ENCODE results near the gene HGFAC.
"Not testable (repeated sequence)": the region's sequence is repeated elsewhere in the genome, so short reads cannot be mapped to it uniquely, and the experiment has no call there.

Gene HGFAC

DNA sequence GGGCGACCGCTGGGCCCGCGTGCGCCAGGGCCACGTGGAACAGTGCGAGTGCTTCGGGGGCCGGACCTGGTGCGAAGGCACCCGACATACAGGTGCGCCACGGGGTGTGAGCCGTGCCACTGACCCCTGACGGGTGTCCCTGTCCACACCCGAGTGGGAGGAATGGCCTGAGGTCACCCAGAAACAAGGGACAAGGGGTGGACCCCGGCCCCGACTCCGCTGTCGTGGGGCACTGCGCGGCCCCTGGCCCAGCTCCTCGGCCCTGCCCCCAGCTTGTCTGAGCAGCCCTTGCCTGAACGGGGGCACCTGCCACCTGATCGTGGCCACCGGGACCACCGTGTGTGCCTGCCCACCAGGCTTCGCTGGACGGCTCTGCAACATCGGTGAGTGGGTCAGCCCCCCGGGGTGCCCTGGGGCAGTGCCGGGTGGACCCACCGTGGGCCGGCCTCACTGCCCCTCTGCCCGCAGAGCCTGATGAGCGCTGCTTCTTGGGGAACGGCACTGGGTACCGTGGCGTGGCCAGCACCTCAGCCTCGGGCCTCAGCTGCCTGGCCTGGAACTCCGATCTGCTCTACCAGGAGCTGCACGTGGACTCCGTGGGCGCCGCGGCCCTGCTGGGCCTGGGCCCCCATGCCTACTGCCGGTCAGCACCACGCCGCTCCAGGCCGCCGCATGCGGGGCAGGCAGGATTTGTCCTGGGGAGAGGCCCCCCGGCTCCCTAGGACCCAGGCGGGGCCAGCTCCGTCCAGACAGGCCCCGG is 2.8 kb downstream of the HGFAC start:
- no peak for DNase-seq

DNA sequence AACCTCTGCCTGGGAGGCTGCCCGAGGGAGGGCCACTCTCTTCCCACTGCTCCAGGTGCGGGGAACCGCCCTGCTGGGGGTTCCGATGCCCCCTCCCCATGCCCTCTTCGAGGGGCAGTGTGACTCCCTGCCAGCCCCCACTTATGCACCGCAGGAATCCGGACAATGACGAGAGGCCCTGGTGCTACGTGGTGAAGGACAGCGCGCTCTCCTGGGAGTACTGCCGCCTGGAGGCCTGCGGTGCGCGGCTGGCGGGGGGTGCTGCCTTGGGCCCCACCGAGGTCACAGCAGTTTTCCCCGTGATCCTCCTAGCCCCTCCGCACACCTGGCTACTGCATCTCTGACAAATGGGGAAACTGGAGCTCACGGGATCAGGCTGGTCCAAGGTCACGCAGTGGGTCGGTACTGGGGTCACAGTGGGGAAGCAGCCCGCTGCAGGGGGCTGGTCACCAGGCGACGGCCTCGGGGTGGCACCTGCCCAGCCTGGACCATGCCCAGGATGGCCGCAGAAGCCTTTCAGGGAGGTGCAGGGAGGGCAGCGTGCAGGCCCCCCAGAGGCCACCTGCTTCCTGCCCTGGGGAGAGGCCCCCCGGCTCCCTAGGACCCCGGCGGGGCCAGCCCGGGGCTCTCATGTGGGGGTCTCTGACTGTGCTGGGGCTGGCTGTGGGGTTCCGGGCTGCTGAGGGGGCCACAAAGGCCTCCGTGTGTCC is 3.5 kb downstream of the HGFAC start:
- no peak for DNase-seq

DNA sequence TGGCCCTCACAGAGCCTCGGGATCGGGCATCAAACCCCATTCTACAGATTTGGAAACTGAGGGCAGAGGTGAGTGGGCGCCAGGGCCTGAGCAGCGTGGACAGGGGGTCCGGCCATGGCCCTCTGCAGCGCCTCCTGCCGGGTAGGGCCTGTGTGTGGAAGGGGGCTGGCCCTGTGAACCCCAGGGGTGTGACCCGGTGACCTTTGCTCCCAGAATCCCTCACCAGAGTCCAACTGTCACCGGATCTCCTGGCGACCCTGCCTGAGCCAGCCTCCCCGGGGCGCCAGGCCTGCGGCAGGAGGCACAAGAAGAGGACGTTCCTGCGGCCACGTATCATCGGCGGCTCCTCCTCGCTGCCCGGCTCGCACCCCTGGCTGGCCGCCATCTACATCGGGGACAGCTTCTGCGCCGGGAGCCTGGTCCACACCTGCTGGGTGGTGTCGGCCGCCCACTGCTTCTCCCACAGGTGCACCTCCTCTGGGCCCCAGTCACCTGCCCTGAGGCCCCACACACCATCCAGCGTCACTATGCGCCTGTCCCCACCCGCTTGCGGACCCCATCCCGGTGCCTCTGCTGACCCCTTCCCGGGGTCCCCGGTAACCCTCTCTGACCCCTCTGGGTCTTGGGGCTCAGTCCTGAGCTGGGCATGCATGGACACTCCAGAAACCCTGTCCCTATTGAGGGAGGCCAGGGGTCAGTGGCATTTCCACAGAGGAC is 4.2 kb downstream of the HGFAC start:
- no peak for DNase-seq

DNA sequence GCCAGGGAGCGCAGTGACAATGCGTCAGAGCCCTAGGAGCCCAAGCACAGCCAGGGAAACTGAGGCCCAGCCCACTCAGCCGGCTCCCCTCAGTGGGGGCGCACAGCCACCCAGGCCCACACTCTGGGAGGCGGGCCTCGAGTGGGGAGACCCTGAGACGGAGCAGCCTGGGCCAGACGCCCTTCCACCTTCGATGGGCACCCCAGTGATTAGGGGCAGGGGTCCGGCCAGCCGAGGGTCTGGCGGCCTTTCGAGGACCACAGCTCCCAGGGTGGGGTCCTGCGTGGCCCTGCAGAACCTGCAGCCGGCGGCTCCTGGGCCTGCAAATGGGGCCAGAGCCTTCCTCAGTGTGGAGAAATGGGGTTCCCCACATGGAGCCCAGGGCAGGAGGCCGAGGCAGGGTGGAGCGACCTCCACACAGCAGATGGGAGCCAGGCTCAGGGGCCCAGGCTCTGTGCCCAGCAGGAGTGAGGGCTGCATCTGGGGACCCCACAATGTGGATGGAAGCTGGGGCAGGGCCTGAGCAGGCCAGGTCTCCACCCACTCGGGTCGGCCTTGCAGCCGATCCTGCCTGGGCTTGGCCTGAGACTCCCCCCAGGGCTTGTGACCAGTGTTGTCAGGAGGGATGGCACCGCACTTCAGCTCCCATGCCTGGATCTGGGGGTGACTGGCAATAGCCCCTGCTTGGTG is 5.0 kb downstream of the HGFAC start:
- no peak for DNase-seq

DNA sequence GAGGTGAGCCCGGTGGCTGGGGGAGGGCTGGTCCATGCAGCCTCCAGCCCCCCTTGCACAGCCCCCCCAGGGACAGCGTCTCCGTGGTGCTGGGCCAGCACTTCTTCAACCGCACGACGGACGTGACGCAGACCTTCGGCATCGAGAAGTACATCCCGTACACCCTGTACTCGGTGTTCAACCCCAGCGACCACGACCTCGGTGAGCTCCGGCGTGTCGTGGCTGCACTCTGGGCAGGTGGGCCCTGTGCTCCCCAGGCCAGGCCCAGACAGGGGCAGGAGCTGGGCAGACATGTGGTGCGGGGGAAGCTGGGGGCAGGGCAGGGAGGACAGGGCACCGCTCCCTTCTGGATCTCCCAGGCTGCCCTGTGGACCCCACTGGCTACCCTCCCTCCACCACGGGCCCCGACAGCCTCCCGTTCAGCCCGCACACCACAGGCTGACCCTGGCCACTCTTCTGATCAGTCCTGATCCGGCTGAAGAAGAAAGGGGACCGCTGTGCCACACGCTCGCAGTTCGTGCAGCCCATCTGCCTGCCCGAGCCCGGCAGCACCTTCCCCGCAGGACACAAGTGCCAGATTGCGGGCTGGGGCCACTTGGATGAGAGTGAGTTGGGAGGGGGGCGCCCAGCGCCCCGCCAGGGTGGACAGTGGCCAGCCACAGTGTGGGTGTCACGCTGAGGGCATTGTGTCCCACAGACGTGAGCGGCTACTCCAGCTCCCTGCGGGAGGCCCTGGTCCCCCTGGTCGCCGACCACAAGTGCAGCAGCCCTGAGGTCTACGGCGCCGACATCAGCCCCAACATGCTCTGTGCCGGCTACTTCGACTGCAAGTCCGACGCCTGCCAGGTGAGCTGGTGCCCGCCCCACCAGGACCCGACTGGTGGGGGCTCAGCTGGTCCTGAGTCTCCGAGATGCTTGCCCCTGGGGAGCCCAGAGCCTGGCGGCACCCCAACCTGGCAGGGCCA is 5.9 kb downstream of the HGFAC start:
- DNase-seq = no peak

DNA sequence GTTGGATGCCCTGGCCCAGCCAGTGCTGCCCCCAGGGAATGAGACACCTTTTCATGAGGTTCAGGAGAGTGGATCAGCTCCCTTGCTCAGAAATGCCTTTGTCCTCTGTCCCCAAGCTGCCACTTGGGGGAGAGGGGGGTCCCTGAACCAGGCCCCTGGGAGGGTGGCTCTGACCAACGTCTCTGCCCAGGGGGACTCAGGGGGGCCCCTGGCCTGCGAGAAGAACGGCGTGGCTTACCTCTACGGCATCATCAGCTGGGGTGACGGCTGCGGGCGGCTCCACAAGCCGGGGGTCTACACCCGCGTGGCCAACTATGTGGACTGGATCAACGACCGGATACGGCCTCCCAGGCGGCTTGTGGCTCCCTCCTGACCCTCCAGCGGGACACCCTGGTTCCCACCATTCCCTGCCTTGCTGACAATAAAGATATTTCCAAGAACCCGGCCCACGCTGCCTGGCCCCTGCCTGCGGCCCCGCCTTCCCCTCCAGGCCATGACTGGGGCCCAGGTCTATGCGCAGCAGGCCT is 7.3 kb downstream of the HGFAC start:
- no peak for DNase-seq

DNA sequence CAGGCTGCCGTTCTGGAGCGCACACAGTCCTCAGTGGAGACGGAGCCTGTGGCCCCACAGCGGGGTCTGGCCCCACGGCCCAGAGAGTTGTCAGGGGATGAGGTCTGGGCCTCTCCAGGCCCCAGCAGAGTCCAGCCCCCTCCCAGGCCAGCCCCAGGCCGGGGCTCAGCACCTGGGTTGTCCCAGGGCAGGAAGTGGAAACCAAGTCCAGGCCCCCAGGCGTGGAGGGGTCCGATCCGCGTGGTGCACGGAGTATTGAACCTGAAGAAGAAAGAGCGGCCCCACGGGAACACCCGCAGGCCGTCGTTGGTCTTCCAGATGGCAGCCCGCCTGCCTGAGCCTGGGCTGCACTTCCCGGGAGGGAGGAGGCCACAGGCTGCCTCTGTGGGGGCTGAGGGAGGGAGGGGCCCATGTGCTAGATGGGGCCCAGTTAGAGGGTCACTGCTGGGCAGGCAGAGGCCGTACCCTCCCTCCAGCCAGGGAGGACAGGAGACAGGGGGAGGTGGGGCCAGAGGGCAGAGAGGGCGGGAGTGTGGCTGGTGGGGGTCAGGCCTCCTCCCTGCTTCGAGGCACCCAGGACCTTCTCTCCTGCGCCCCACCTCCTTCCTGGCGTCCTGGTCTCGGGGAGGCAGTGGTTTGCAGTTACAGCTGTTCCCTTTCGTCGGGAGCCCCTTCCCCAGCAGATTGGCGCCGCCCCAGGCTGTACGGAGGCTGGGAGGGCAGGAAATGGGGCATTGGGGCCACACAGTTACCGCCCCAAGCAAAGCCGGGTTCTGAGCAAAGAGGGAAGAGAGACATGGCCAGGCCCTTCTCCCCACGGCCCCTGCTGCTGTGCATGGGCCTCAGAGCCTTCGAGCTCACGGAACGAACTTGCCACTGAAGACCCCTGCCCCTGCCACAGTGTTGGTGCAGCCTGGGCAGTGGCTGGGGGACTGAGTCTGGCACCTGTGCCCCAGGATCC is 8.1 kb downstream of the HGFAC start:
- no peak for DNase-seq

DNA sequence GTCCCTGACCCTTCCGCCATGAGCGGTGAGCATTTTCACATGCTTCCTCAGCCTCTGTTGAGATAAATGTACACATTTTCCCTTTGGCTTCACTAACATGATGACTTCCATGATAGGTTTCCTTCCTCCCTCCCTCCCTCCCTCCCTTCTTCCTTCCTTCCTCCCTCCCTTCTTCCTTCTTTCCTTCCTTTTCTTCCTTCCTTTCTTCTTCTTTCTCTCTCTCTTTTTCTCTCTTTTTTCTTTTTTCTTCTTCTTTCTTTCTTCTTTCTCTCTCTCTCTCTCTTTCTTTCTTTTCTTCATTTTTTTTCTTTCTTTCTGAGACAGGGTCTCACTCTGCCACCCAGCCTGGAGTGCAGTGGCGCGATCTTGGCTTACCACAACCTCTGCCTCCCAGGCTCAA is 8.9 kb downstream of the HGFAC start:
- DNase-seq = no peak

DNA sequence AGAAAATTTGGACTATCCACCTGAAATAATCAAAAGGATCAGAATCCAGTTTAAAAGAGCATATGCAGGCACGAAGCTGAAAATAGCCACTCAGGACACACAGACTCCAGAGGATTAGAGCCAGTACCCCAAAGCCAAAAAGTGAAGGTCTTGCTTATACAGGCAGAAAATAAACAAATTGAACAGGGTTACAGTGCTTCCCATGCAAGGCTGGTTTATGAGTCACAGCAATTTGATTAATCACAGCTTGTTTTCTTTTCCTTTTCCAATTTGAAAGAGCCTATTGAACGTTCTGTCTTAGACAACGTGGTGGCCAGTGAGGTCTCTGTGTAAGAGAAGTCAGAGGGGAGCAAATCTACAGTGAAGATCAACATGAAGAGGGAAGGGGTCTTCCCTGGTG is 10.2 kb downstream of the HGFAC start:
- no peak for DNase-seq

DNA sequence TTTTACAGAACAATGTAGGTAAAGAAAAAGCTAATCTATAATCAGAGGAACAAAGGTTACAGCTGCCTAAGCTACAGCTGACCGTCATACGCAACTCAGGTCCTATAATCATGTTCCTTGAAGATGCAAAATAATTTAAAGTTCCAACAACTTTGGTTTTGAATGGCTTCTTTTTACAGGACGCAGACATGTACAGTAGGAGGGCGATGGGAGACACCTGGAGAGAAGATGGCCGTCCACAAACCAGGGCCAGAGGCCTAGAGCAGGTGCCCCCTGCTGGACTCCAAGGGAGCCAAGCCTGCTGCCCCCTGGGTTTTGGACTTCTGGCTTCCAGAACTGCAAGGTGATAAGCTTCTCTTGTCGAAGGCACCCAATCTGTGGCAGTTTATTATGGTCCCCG is 10.6 kb downstream of the HGFAC start:
- no peak for DNase-seq

DNA sequence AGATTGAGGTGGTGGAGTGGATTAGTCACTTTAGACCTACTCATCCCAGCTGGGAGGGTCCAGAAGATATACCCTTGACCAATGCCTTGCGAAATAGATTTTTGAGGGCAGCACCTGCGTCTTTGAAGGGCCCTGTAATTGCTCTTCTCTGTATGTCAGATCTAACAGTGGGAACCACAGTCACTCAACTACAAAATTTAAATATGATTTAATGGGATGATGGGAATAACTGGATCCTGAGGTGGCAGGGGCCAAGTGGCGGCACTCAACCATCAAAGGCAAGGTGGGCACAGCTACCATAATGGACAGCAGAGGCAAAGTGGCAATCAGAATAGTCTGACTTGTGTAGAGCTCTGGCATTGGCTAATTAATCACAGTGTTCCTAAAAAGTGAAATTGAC is 13.8 kb downstream of the HGFAC start:
- not testable (repeated sequence) for DNase-seq

DNA sequence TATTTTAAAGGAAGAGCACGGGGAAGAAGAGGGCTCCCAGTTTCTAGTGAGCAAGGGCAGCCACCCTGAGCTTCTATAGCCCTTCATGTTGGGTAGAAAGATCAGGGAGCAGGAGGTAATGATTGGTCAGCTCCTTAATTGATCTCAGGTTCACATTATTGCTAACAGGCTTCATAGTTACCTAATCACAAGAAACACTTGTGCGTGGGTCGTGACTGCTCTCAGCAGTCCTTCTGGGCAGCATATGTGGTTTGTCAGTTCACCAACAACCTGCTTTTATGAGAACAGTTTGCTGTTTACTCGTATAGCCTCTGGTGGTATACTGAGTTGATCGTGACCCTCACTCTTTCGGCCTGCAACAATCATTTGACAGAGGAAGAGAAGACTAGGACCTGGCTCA is 16.6 kb downstream of the HGFAC start:
- no peak for DNase-seq

DNA sequence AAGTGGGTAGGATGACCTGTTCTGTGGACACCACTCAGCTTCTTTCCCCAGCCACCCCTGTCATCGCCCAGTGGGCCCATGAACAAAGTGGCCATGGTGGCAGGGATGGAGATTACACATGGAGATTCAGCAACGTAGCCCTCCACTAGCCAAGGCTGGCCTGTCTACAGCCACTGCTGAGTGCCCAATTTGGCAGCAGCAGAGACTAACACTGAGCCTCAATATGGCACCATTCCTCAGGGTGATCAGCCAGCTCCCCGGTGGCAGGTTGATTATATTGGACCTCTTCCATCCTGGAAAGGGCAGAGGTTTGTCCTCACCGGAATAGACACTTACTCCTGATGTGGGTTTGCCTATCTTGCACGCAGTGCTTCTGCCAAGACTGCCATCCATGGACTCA is 17.4 kb downstream of the HGFAC start:
- not testable (repeated sequence) for DNase-seq

DNA sequence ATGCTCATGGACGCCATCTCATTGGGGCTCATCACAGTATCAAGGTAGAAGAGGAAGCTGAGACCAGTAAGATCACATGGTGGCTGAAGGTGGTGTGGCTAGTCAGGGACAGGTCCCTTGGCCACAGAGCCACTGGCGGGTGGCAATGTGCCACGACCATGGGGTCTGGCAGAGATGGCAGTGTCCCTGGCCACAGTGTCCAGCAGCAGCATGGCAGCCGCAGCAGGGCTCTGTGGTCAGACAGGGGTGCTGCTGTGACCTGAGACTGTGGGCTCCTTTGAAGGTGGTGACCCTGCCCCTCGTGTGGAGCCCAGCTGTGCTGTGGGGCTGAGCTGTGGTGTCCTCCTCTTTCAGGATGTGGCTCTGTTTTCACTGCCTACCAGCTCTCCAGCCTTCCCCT is 19.2 kb downstream of the HGFAC start:
- no peak for DNase-seq

DNA sequence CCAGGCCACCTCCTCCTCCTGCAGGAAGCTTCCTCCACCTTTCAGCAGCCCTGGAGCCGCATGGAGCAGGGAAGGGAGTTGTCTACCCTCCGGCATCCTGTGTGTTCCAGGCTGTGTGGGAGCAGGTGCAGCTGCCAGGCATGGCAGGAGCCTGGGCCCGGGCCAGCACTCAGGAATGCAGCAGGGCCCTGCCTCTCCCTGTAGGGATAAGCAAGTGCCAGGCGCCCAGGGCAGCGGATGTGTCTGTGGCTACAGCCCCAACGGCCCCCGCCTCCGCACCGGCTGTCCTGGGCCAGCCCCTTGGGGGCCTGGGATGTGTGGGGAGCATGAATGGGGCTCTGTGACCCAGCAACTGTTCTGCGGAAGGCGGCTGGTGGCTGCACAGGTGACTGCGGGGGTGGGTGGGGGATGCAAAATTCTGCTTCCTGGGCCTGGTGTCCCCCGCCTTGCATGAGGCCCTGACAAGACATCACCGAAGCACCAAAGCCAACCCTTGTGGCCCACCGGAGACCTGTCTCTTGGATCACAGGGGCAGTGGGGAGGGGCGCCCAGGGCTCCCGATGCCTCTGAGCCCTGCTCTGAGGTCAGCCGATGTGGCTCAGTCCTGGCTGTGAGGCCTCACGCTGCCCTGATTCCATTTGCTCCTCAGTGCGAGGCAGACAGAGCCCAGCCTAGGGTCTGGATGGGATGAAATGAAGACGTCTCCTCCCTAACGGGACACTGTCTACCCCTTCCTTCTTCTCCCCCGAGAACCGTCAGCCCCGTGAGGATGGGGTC is 19.9 kb downstream of the HGFAC start:
- DNase-seq = no peak

DNA sequence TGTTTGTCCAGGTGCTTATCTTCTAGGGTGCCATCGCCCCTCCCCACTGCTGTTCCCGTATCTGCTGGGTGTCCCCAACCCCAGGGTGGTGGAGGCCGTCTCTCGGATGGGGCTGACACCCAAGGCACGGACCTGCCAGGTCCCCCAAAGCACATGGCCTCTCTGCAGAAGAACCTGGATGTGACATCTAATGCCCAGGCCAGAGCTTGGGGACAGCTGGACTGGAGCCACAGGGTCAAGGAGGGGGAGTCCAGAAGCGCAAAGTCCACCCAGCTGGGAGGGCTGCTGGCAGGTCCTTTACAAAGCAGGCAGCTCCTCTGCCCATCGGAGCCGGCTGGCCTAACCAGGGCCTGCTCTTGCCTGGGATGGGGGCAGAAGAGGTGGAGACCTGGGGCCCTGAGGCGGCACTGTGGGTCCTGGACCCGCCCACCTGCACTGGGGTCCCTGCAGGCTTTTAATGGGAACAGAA is 20.6 kb downstream of the HGFAC start:
- no peak for DNase-seq

DNA sequence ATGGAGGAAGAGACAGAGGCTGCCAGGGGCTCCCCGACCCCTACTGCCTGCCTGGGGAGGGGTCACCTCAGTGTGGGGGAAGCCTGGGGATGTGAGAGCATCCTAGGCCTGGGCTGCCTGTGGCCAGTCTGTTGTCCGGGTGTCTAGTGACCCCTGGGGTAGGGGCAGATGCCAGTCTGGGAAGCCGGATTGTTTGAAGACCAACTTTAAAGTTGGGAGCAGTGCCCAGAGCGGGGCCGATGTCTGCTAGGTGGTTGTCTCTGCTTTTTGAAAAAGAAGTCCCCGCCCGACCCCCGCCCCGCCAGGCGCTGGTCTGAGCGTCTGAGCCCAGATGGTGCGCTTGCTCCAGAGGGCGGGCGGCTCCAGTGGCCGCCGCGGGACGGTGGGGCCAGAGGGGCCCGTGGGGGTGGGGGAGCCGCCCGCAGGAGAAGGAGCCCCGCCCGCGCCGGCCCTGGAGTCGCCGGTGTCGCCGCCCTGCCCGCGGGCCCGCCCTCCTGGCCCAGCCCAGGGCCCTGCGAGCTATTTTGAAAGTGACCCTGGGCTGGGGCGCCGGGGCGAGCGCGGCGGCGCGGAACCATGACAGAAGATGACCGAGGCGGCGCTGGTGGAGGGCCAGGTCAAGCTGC is 21.1 kb downstream of the HGFAC start, which contains the start of gene DOK7:
Gene DOK7, plus strand, starts transcription at position 517 of the 626 bp plus-strand sequence. Its CDS starts 70 bp downstream, at position 587.
- no peak for DNase-seq

DNA sequence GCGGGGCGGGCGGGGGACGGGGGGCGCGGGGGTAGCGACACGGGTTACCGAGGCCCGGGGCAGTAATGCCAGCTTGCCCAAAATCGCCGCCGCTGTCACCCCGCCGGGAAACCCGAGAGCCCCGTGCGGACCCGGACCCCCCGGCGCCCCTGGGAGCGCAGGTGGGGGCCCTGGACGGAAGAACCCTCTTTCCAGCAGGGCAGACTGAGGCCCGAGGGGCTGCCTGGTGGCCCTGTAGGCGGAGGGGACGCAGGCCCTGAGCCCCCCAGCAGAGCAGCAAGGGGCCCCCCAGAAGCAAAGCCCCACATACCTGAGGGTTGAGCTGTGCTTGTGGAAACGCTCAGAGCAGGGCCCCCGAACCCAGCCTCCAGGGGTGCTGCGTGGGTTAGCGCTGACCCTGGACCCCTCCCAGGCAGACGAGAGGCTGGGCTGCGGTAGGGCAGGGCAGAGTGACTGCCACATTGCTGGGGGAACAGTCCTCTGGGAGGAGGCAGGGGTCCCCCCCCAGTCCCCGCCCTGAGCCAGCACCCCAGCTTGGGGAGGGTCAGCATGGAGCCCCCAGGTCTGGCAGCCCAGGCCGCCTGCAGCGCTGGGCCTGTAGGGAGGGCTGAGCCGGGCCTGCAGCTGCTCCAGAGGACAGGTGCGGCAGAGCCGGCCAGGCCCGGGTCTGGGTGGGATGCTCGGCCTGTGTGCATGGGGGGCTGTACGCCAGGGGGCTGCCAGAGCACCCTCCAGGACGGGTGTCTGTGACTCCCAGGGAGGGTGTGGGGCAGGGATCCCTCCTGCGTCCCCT is 22.0 kb downstream of the HGFAC start:
- no peak for DNase-seq
